Bronchial epithelial cell (primary cell): ENCODE results near the gene C16orf74. TPM values are rescaled to one million over a fixed set of nuclear protein-coding genes. Genes with fewer than 3 reads are reported as not detected.

Experiments used
- DNase-seq: peaks from one replicate; pipeline ENCODE4 v3.0.0-alpha.2; 2010; ENCODE audit warnings: low read depth
- FAIRE-seq: peaks from 2 replicates; lab custom pipeline; 2011; peaks lifted over from hg19 to GRCh38; lab: Jason Lieb, UNC
- H3K27me3 ChIP-seq: 2 replicates; pipeline ENCODE4 v1.5.1; 2011; ENCODE audit warnings: low read length; ENCODE audit not compliant: control insufficient read depth, insufficient read depth
- H3K36me3 ChIP-seq: 2 replicates; pipeline ENCODE4 v1.5.1; 2011; ENCODE audit warnings: low read length; ENCODE audit not compliant: control insufficient read depth, insufficient read depth
- H3K4me3 ChIP-seq: 2 replicates; pipeline ENCODE4 v1.5.1; 2011; ENCODE audit warnings: mild to moderate bottlenecking, low read depth, low read length, control low read depth
- total RNA-seq: library from RNA; depleted of rRNA; stranded (reverse); fragments of >200 nt; gene quantifications from 2 replicates; pipeline ENCODE4 v1.2.1, GENCODE V29; 2014
- TF ChIP-seq, protein P1 (sequence below): IDR thresholded peaks from 2 replicates; pipeline ENCODE4 v1.5.1; 2011; ENCODE audit warnings: mild to moderate bottlenecking, moderate library complexity, low read length, control low read depth, inconsistent platforms; ENCODE audit not compliant: insufficient read depth, severe bottlenecking

C16orf74 gene
- total RNA-seq, 1 donor from 2014 or later, result 167 TPM

GRCh38 chr16:85733839-85734170 lies 17.1 kb downstream of the C16orf74 start:
- Histone ChIP-seq H3K36me3 (peaks cover 37% of the 10 kb centered on the region), H3K27me3 (no peaks in the 10 kb centered on the region), H3K4me3 (no peak overlapping the region)
- TF ChIP-seq, protein P1, sequence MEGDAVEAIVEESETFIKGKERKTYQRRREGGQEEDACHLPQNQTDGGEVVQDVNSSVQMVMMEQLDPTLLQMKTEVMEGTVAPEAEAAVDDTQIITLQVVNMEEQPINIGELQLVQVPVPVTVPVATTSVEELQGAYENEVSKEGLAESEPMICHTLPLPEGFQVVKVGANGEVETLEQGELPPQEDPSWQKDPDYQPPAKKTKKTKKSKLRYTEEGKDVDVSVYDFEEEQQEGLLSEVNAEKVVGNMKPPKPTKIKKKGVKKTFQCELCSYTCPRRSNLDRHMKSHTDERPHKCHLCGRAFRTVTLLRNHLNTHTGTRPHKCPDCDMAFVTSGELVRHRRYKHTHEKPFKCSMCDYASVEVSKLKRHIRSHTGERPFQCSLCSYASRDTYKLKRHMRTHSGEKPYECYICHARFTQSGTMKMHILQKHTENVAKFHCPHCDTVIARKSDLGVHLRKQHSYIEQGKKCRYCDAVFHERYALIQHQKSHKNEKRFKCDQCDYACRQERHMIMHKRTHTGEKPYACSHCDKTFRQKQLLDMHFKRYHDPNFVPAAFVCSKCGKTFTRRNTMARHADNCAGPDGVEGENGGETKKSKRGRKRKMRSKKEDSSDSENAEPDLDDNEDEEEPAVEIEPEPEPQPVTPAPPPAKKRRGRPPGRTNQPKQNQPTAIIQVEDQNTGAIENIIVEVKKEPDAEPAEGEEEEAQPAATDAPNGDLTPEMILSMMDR, result no peak
- FAIRE-seq, result no peak
- no peak for DNase-seq

- FAIRE-seq, result no peak
- H3K27me3 ChIP-seq, result no peaks in the 10 kb centered on the region
- peak; percentile 48 for DNase-seq
- H3K4me3 ChIP-seq, result no peak overlapping the region
- TF ChIP-seq, protein P1, result no peak
- H3K36me3 ChIP-seq, result peaks cover 39% of the 10 kb centered on the region
Measured at GRCh38 chr16:85733155-85733838, 17.6 kb downstream of the C16orf74 start.

- DNase-seq (no peak), FAIRE-seq (no peak)
- TF ChIP-seq, protein P1, result no peak
- no peak overlapping the region for H3K4me3 ChIP-seq
- H3K36me3 ChIP-seq, result peaks cover 41% of the 10 kb centered on the region
- no peaks in the 10 kb centered on the region for H3K27me3 ChIP-seq
Measured at GRCh38 chr16:85731179-85731578, 19.7 kb downstream of the C16orf74 start.

DNA sequence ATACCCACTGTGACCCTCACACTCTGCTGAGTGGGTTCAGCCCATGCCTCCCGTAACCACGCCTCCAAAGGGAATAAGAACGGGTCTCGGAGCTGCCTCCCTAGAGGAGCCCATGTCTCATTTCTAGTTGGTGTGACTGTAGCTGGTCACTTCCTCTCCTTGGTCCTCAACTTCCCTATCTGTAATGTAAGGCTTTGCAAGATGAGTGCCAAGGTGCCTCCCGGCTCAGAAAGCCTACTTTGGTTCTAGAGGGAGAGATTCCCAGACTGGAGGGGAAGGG lies 20.8 kb downstream of the C16orf74 start:
- Histone ChIP-seq H3K27me3 (no peaks in the 10 kb centered on the region), H3K36me3 (peaks cover 44% of the 10 kb centered on the region), H3K4me3 (no peak overlapping the region)
- FAIRE-seq (no peak), DNase-seq (no peak)
- TF ChIP-seq, protein P1, result no peak

- peaks cover 41% of the 10 kb centered on the region for H3K36me3 ChIP-seq
- FAIRE-seq (no peak), DNase-seq (no peak)
- TF ChIP-seq, protein P1, result no peak
- H3K4me3 ChIP-seq, result no peak overlapping the region
- H3K27me3 ChIP-seq, result no peaks in the 10 kb centered on the region
Measured at GRCh38 chr16:85729452-85730185, 21.3 kb downstream of the C16orf74 start.
